Esophagus squamous epithelium (tissue), 4 donors: ENCODE measurements around the gene CDH13.

Experiments used
- CTCF ChIP-seq, 6 experiments: fragments of 450-650 bp in 4 of 6; fragments of 200-600 bp in 2 of 6; sonication (generic) in 2 of 6; IDR thresholded peaks; one replicate each; pipeline ENCODE4 v1.5.1; 2016 to 2019; ENCODE audit warnings: antibody characterized with exemption in 6 of 6, mild to moderate bottlenecking in 4 of 6, moderate library complexity in 4 of 6
- POLR2A ChIP-seq, 4 donors: fragments of 450-650 bp; IDR thresholded peaks; one replicate each; pipeline ENCODE4 v1.6.1; 2017; ENCODE audit warnings: antibody characterized with exemption in 4 of 4, mild to moderate bottlenecking in 4 of 4, moderate library complexity in 3 of 4

DNA sequence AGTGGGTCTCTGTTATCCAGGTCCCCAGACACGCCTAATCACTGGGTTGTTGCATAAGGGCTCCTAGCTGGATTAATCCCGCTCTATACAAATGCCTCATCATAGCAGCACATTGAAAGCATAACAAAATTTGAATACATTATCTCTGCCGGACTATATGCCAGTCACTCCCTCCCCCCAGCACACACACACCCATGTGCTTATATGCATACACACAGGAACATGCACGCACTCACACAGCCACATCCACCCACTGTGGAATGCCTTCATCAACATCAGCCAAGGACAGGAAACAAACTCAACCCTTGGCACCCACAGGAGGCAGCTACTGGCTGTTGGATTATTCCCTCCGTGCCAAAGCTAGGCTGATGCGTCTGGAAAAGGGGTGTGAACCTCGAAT lies 3.5 kb upstream of the CDH13 start:
- TF ChIP-seq CTCF (IDR thresholded peaks at IDR 0.05) (no peak), POLR2A (IDR thresholded peaks at IDR 0.05) (no peak)
